Head of caudate nucleus (tissue), 42 donors: ENCODE measurements around the gene LAMA3.

Experiments used
- DNase-seq, 42 donors: peaks; one replicate each; pipeline versions ENCODE4 v3.0.0 to v3.0.0-alpha.2; 2020 to 2021; ENCODE audit warnings: mixed read lengths in 7 of 42
- intact Hi-C: fragments of 100-400 bp; cut with DNase I; formaldehyde crosslinking; loops from one replicate; pipeline ENCODE4 v1.15.0; 2022

LAMA3 gene

GRCh38 chr18:23856466-23857163 is 167.4 kb downstream of the LAMA3 start:
- intact Hi-C loops = no loop called here
- DNase-seq = no peak

DNA sequence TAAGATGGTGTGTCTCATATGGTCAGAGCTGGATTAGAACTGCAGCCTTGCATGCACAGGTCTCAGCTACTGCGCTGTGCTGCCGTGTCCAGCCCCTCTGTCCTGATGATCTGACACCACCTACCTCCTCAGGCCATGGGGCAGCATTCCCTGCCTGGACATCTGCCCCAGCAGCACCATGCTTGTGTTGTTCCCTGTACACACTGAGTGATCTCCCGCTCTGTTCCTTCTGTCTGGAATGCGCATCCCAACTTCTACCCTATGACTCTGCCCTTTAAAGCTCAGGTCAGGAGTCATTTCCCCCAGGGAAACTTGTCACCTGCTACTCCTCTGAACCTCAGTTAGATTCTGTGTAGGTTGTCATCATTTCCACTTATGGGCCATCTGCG is 167.9 kb downstream of the LAMA3 start:
- DNase-seq = no peak

DNA sequence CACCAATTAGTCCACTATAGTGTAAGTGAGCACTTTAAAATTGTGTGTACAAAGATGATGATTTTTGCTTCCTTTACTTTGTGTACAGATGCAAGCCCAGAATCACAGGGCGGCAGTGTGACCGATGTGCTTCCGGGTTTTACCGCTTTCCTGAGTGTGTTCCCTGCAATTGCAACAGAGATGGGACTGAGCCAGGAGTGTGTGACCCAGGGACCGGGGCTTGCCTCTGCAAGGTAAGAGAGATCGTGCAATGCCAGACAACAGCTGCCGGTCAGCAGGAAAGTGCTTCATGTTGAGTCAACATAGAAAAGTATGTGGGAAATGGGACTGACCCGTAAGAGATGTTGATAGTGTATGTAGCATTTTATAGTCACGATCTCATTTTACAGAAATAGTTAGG is 168.5 kb downstream of the LAMA3 start:
- DNase-seq = no peak
- intact Hi-C loops = no loop called here

More for the DNA sequence above, 167.9 kb downstream of the LAMA3 start:
- intact Hi-C loops = no loop called here

GRCh38 chr18:23859466-23860336 is 170.4 kb downstream of the LAMA3 start:
- no peak for DNase-seq
- intact Hi-C loops = no loop called here

DNA sequence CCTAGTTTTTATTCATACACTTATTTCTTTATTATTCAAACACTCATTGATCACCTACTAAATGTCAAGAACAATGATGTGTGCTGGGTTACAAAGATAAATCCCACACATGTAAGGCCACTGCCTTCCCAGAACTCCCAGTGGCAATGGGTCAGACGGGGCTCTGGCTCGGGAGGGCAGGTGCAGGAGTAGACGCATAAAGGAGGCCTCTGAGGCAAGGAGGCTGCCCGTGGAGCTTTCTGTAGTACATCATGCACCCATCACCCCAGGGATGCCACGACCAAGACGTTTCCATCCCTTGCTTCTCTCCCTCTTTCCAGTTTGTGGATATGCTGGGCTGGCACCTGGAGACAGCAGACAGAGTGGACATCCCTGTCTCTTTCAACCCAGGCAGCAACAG is 172.1 kb downstream of the LAMA3 start:
- intact Hi-C loops = no loop called here
- no peak for DNase-seq

DNA sequence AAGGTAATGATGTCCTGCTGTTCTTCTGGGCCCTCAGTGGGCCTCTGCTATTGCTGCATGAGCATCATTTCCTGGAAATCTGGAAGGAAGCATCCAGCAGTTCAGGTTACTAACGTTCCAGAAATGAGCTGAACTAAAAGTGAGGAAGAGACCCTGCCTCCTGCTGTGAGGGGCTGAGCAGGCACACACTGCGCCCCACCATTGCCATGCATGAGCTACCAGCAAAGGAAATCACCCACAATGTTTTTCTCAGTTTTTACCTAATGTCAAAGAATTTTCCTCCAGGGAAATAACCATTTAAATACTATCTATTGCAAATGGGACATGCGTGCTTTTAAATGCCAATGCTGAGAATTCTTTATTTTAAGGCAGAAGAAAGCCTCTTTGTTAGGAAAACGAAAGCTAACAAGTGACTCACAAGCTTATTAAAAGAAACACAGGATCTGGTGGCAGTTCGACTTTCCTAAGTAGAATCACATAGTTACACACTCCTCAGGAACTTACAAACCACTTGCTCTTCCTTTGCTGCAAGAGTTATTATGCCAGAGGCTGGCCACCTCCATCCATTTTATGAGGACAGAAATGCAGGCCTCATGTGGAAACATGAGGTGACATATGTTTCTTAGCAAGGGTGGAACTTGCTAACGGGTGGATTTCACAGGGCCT is 172.7 kb downstream of the LAMA3 start:
- DNase-seq = no peak
- intact Hi-C loops = no loop called here

DNA sequence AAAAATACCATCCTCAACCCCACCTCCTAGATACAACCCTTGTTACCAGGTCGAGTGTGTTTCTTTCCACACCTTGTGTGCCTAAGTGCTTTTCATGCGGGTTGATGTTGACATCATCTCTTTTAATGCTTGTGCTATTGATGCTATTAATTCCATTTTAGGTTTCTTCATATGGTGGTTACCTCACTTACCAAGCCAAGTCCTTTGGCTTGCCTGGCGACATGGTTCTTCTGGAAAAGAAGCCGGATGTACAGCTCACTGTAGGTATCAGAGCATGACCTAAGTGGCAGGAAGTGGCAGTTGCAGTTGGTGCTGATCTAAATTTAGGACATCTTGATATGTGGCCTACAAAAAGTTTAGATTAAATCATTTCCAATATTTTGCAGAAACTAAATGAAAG is 175.4 kb downstream of the LAMA3 start:
- DNase-seq = no peak
- intact Hi-C loops = no loop called here

- peak in 1 of 42 donors; percentile 28 for DNase-seq
- intact Hi-C loops = no loop called here
These were observed 177.8 kb downstream of the LAMA3 start for GRCh38 chr18:23867006-23867405.

DNA sequence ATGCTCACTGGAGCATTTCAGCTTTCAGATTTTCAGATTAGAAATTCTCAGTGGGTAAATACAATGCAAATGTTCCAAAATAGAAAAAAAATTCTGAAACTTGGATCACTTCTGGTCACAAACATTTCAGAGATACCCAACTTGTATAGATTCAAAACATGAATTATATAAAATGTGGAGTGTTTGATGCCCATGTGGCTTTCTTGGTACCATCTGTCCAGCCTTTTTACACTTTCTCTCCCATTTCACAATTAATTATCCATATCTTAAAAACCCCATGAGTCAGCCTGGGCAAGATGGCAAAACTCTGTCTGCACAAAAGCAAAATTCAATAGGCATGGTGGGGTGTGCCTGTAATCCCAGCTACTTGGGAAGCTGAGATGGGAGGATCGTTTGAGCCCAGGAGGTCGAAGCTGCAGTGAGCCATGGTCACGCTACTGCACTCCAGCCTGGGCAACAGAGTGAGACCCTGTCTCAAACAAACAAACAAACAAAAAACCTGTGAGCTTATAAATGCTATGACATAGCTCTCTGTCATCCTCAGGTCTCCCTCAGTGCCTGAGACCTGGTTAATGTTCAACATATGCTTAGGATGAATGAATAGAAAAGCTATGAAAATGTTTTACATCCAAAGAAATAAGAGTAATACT is 179.0 kb downstream of the LAMA3 start:
- DNase-seq = no peak
- intact Hi-C loops = no loop called here

GRCh38 chr18:23870676-23871380 is 181.6 kb downstream of the LAMA3 start:
- intact Hi-C loops = no loop called here
- peak in 1 of 42 donors; percentile 6 for DNase-seq

- DNase-seq = peak in 2 of 42 donors; percentile 32 to 42
- intact Hi-C loops = no loop called here
These were observed 182.2 kb downstream of the LAMA3 start for GRCh38 chr18:23871410-23871809.

DNA sequence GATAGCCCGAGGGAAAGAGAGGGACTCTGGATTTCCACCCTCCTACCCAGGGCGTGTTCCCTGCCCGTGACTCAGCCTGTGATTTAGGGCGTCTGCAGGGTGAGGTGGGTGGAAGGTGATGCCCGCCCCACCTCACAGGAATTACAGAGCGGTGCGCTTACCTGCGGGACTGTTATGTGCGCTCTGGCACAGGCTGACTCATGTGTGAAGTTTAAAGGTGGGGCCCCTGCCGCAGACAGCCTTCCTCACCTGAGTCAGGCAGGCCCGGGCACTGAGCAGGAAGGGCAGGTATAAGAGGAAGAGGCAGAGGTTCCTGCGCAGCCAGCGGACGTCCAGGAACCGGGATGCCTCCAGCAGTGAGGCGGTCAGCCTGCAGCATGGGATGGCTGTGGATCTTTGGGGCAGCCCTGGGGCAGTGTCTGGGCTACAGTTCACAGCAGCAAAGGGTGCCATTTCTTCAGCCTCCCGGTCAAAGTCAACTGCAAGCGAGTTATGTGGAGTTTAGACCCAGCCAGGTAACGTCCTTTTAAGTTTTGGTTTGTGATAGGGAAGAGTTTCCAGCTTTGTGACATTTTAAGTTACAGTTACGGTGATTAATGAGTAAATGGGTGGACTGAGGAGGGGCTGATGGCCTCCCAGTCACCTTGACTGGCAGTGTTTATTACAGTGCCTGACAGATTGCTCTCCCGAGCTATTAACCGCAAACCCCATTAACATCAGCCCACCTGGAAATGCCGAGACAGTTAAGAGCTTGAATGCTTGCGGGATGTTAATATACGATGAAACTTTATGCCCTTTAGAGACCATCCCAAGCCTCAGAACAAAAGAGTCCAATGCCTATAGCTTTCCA is 183.7 kb downstream of the LAMA3 start:
- peak in 35 of 42 donors; percentile 9 to 77 (median 38) for DNase-seq
- intact Hi-C loops = no loop called here

- peak in 1 of 42 donors; percentile 22 for DNase-seq
- intact Hi-C loops = no loop called here
These were observed 187.0 kb downstream of the LAMA3 start for GRCh38 chr18:23875966-23876895.

- intact Hi-C loops = no loop called here
- peak in 2 of 42 donors; percentile 34 to 38 for DNase-seq
These were observed 187.7 kb downstream of the LAMA3 start for GRCh38 chr18:23876921-23877320.

GRCh38 chr18:23877371-23877770 is 188.1 kb downstream of the LAMA3 start:
- peak in 2 of 42 donors; percentile 19 to 27 for DNase-seq
- intact Hi-C loops = no loop called here

GRCh38 chr18:23878336-23878900 is 189.2 kb downstream of the LAMA3 start:
- DNase-seq = peak in 1 of 42 donors; percentile 8
- intact Hi-C loops = no loop called here
